ENCODE results near the gene TMIE.
"Not testable (repeated sequence)": the region's sequence is repeated elsewhere in the genome, so short reads cannot be mapped to it uniquely, and the experiment has no call there.

The TMIE gene

DNA sequence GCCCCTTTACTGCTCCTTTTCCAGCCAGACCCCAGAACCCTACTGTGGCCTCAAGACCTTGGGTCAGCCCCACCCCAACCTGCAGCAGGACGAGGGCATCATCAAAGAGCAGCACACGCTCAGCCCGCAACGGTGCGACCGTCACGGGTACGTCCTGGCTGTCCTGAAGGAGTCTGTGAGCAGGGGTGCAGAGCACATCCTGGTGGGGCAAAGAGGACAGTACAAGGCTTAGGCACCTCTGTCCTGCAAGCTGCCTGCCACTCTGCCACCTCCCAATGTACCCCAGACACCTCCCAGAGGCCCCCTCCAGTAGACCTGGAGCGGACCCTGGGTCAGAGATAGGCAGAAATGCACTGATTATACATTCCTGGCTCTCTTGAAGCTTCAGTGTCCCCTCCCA, 15.7 kb upstream of the TMIE start:
- no peak for DNase-seq (ENCODE audit: low read depth in 2 of 2)

DNA sequence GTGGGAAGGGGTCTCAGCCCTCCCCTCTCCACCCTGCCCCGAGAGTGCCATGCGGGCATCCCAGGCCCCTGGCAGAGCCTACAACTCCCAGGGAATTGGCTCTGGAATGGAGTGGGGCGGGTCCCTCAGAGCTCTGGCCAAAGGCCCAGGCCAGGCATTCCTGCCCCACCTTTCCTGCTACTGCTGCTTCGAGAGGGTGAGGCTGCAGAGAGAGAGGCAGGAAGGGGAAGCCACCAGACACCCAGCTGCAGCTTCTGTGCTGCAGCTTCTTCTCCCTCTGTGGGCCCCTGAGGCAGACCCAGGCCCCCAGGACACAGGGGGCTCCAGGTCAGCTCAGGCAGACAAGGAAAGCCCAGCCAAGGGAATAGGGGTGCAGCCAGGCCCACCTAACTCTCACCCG, 10.4 kb upstream of the TMIE start:
- no peak for DNase-seq (ENCODE audit: low read depth in 2 of 2)

DNA sequence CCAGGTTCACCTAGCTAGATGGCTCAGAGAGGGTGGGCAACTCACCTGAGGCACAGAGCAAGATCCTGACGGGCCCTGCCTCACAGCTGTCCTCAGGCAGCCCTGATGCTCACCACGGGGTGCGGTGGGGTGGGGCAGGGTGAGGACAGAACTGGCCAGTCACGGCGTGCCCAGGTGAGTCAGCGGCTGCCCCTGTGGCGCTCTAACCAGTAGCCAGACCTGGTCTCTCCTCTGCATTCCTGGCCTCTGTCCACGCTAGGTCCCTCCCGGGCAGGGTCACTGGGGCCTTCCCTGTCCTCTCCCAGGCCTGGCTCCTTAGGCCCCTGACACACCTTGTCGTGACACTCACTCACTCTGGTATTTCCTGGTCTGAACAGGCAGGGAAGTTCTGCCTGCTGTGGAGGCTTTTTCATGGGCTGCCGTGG, 8.6 kb upstream of the TMIE start:
- DNase-seq (ENCODE audit: low read depth in 2 of 2) = no peak

DNA sequence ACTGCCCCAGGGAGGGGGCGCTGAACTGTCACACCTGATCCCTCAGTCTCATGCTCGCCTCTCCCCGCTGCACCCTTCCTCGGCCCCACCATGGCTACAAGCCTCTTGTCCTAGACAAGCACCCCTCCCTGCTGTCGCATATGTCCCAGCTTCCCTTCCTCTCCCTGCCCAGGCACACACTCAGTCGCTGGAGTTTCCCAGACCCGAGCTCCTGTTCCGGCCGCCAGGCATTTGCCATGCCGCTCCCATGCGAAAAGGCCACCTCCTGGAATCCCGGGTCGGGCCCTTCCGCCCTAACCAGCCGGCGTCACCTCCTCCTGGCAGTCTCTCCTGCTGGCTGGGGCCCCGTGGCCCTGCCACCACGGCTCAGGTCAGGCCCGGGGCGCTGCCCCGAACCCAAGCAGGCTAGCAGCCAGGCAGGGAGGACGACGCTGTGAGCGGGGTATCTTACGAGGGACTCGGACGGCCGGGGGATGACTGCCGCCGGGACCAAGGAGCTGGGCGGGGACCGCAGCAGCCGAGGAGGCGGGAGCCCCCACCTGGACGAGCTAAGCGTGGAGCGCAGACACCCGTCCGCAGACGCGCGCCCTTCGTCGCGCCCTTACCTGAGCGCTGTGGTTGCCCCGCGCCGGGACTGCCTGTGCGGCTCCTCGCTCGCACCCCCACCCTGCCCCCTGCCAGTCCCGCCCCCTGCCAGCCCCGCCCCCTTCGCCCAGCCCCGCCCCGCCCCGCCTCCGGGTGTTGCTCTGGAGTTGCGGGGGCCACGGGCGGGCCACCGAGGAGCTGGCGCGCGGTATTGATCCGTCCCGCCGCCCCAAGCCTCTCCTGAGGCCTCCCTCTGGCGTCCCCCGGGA, 7.9 kb upstream of the TMIE start, which contains the start of gene ALS2CL:
ALS2CL (minus strand) TSS at position 642 of the 854 bp plus-strand sequence. CDS start 4,239 bp downstream, outside the sequence.
- no peak for DNase-seq (ENCODE audit: low read depth in 2 of 2)

DNA sequence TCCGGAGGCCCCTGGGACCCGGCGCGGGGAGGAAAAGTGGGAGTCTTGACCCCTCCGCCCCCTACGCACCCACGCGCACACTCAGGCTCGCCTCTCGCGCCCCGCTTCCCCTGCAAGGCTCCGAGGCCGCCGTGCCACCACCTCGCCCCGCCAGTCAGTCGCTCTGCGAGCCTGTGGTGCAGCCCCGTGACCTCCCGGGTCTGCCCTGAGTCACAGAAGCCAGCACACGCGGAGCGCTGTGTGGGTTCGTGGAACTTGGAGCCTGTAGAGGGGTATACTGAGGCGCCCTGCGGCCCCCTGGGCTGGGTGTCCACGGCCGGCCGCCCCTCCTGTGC, 7.3 kb upstream of the TMIE start:
- DNase-seq (ENCODE audit: low read depth in 2 of 2) = no peak

DNA sequence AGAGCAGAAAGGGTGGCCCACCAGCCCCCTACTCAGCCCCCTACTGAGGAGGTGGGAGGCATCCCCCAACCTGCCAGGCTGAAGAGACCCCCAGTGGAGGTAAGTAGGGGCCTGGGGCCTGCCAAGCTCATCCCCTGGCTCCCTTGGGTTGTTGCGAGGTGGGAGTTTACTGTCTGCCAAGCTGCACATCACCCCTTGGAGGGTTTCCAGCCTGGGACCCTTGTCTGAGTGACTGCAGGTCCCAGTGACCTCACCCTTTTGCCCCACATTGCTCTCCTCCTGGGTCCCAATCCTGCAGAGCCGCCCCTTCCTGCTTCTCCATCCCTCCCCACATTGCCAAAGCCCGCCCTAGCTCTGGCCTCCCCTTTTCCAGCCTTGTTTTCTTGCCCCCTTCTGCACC, 6.7 kb upstream of the TMIE start:
- no peak for DNase-seq (ENCODE audit: low read depth in 2 of 2)

DNA sequence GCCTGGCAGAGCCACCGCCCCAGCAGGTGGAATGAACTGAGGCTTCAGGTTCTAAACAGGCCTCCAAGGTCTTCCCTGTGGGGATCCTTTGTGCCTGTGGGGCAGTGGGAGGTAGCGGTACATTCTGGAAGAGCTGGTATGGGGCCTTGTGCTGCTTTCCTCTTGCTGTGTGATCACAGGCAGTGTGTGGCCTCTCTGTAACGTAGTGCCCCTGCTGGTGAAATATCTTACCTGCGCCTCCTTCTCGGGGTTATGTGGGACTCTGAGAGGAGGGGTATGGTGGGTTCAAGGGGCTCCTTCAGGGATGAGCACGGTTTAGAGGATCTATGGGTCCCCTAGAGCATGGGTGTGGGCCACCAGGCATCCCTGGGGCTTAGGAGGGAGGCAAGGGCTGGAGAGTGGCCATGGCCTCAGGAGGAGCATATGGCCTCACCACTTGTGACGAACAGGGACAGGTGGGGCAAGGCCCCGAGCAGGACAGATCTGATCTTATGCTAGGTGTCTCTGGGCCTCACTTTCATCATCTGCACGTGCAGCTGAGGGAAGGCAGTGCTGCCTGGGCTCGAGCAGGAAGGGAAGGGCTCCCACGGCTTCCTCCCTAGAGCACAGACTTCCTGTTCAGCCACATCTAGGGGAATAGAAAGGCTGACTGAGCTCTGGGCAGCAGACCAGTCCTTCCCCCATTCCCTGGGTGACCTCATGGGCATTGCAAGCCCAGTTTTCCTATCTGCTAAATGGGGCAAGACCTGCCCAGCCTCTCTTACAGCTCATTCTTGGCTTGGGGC, 5.8 kb upstream of the TMIE start:
- no peak for DNase-seq (ENCODE audit: low read depth in 2 of 2)

DNA sequence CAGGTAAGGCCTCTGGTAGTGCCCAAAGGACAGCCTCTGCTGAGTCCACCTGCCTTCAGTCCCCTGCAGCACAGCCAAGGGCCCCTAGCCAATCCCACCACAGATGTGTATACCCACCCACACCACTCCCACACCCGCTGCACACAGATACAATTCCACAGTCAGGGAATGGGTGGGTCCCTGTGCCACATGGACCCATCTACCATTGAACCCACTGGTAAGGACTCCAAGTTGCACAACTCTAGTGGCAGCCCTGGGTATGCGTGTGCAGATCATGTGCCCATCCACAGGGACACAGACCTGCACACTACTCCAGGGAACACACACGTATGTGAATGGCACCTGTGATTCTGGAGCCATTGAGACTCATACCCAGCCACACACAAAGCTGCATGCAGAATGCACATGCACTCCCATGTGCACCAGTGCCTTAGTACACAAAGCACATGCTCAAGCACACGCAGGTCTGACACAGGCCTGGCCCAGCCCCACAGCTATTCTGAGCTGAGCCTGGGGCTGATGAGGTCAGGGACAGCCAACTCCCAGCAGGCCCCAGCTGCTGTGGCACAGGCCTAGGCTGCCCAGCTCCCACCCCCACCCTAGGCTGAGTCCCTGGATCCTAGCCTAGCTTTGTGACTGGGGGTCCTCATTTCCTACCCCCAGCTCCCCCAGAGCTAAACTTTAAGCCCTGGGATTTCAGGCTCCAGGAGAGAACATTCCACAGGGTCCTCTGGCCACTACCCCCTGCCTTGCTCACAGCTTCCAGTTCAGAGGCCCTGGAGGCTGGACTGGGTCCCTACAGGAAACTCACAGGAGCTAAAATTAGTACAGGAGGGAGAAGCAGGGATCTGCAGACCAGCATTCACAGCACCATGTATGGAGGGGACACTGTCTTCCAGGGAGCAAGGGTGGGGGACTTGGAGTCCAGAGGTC, 5.0 kb upstream of the TMIE start:
- DNase-seq (ENCODE audit: low read depth in 2 of 2) = no peak

DNA sequence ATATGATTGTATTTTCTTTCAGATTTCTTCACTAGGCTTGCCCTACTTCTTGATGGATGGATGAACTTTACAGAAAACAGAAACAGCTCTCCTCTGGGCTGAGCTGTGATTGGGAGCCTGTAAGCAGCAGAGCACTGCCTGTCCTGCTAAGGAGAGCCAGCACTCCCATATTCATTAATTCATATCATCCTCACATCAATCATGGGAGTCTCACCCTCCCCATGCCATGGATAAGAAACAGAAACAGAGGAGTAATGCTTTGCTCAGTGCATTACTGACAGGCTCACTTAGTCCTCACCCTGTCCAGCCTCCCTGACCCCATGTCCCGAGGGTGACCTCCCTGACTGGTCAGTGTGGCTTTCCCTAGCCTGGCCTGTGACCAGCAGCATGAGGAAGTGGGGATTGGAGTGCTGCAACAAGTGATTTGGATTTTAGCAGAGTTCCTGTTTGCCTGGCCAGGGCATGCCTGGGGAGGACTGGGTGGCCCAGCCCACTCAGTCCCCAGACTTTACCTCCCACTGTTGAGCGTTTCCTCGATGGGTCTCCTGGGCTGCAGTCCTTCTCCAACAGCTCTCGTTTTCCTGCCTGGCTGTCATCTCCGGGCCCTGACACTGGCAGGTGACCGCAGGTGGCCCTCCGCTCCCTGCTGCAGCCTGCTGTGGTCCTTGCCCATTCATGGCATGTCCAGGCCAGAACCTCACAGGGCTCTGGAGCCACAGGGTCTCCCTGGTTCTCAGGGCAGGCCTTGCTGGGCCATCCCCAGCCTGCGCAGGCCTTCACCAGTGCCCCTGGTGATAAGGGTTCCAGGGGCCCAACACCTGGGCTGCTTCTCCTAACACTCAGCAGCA, 1.3 kb upstream of the TMIE start:
- DNase-seq (ENCODE audit: low read depth in 2 of 2) = no peak

DNA sequence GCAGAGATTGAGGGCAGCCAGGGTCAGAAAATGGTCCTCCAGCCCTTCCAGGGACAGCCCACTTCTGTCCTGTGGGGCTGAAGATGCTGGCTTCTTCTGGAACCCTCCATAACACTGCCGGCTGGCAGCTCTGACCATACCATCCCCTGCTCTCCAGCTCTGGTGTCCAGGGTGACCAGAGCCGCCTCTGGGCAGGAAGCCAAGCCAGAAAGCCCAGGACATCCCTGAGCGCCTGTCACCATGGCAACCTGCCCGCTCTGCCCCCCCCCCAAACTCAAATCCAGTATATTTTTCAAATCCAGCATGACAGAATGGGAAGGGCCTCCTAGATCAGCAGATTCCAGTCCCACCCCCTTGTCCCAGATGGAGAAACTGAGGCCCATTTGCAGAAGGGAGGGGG, 420 bp upstream of the TMIE start:
- DNase-seq (ENCODE audit: low read depth in 2 of 2) = no peak

DNA sequence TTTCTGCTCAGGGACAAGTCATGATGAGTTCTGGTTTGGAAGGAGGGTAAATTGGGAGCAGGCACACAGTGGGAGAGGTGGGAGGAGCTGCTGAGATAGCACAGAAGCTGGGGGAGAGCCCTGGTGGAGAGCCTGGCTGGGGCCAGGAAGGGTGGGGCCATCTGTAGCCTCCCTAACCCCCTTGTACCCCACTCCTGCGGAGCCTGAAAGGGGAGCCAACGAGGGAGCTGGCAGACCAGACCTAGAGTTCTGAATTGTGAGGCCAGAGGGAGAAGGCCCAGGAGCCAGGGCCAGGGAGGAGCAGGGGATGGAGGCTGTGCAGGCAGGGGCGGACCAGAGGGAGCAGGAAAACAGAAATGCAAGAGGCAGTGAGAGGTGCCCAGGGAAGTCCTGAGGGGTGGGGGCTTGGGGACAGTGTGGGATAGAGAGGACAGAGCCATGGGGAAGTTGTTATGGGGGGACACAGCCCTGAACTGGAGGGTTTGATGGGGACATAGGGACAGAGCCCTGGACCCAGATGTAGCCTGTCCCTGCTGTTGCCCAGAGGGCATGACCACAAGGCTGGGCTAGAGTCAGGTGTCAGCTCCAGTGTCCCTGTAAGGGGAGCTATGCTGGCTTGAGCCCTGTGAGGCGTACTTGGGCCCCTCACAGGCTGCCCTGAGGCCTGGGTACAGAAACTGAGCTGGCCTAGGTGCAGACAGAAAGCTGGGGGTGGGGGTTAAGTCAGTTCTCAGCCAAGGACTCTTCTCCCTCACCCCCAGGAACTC, 1.2 kb downstream of the TMIE start:
- DNase-seq (ENCODE audit: low read depth in 2 of 2) = no peak

DNA sequence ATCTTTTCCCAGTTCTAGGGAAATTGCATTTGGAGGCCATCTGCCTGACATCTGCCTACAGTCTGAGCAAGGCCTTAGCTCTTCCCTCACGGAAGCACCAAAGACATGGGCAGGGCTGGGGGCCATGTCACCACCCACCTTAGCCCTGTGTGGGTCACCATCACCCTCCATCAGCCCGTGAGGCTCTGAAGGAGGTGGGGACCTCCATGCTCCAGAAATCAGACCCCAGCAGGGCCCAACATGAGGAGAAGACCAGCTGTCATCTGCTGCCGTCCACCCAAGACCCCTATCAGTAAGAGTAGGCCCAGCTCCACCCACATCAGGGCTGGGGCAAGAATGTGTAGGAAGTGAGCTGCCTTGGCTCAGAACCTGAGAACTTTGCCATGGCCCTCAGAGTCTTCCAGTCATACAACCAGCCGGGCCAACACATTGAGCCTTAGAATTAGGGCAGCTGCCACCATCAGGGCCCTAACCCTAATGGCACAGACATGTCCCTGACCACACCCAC, 1.9 kb downstream of the TMIE start:
- no peak for DNase-seq (ENCODE audit: low read depth in 2 of 2)

DNA sequence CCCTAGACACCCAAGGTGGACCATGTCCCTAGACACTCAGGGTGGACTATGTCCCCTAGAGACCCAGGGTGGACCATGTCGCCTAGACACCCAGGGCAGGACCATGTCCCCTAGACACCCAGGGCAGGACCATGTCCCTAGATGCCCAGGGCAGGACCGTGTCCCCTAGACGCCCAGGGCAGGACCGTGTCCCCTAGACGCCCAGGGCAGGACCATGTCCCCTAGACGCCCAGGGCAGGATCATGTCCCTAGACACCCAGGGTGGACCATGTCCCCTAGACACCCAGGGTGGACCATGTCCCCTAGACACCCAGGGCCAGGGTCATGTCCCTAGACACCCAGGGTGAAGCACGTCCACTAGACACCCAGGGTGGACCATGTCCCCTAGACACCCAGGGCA, 3.2 kb downstream of the TMIE start:
- not testable (repeated sequence) for DNase-seq (ENCODE audit: low read depth in 2 of 2)

DNA sequence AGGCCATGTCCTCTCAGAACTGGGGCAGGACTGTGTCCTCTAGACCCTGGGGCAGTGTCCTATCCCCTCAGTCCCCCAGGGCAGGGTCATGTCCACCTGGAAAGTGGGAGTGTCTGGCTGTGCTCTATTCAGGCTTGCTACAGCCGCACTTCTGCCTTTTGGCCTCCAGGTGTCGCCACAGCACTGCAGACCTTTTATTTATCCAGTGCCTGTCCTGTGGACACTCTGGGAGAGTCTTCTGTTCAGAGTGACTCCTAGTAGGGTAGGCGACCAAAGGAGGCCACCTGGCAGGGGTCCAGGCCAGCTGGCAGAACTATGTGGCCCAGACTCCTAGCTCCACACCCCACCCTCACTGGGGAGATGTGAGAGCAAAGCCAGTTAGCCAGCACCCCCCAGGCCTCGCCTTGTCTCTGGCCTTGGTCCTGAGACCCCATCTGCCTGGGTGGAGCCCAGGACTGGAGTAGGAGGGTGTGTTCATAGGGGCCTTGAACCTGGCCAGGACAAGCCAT, 3.9 kb downstream of the TMIE start:
- no peak for DNase-seq (ENCODE audit: low read depth in 2 of 2)

DNA sequence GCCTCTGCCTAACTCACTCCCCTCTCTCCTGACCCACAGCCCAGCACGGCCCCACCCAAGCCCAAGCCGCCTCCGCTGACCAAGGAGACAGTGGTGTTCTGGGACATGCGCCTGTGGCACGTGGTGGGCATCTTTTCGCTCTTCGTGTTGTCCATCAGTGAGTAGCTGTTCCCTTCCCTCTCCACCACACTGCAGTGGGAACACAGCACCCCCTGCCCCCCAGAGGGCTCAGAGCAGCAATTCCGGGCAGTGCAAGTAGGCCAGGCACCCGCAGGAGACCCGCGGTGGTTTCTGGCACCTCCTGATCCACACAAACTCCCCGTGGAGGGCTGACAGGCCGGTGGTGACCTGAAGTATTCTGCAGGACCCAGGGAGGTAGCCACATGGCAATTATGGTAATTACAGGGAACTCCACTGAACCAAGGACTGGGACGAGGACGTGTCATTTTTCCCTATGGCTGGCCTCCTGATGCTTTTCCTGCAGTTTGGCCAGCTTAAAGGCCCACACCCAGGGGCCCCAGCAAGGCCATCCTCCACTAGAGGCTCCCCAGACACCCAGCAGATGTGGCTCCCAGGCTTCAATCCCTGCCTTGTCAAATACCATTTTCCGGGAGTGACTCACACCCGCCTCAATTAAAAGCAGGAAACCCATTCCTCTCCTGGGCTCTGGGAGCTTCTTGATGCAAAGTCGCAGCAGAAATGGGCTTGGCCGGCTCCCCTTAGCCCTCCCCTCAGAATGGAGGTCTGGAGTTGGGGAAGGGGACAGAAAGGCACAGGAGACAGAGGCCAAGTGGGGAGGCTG, 4.8 kb downstream of the TMIE start:
- peak; percentile 51 to 57 for DNase-seq (ENCODE audit: low read depth in 2 of 2)

DNA sequence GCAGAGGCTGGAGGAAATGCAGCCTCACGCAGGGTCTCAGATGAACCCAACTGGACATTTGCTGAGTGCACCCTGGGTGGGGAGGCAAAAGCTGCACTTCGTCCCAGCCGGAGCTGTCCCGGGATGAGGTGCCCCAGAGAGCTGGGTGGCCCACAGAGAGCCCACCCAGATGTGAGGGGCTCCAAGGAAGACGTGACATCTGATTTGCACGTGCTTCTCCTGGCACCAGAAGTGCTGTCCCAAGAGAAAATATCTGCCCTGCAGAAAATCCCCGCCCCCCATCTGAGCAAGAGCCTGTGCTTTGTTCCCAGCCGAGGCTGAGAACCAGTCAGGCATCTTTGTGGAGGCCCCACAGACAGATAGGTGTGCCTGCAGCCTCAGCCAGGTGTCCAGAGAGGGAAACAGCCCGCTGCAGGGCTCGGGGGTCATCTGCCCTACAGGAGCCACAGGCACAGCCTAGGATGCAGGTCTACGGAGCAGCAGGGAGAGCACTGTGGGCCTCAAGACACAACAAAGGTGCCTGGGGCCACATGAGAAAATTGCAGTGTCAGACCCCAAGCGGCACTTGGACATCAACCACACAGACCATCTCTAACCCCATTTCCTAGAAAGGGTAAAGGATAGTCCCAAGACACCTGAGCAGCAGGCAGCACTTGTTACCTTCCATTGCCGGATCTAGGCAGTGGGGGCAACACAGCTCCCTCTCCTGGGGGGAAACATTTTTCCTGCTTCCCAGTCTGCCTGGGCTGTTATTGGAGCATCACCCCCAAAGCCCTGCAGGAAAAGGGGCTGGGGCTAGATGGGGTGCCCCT, 5.8 kb downstream of the TMIE start:
- no peak for DNase-seq (ENCODE audit: low read depth in 2 of 2)

DNA sequence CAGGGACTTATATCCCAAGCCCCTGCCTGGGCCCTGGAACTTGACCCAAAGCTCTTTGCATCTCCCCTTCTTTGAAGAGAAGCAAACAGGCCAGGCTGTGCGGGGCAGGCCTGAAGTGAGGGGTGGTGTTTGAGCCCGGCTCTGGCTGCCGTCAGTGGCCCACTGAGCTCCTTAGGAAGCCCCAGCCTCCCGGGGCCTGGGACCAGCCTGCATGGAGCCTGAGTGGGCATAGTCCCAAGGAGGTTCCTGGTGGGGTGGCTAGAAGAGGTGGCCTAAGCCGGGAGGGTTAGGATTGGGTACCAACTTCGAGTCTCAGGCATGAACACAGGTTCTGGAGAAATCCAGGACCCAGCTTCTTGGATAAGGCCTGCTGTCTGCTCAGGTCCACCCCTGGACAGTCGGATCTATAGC, 6.4 kb downstream of the TMIE start:
- no peak for DNase-seq (ENCODE audit: low read depth in 2 of 2)
